Ishikawa (cell line): ENCODE results near the gene RAF1.

Source experiments
- CEBPB ChIP-seq: IDR thresholded peaks from 2 replicates; pipeline ENCODE4 v1.6.1; 2012
- CREB1 ChIP-seq: IDR thresholded peaks from 2 replicates; pipeline ENCODE4 v1.6.1; 2012; ENCODE audit warnings: low read depth
- EGR1 ChIP-seq: IDR thresholded peaks from 2 replicates; pipeline ENCODE4 v1.6.1; 2012
- EP300 ChIP-seq: IDR thresholded peaks from 2 replicates; pipeline ENCODE4 v1.6.1; 2012; ENCODE audit warnings: borderline replicate concordance
- NFIC ChIP-seq: IDR thresholded peaks from 2 replicates; pipeline ENCODE4 v1.6.1; 2012
- RAD21 ChIP-seq: IDR thresholded peaks from 2 replicates; pipeline ENCODE4 v1.6.1; 2012; ENCODE audit warnings: low read depth
- TAF1 ChIP-seq: IDR thresholded peaks from 2 replicates; pipeline ENCODE4 v1.6.1; 2012; ENCODE audit warnings: low read depth, mild to moderate bottlenecking
- YY1 ChIP-seq: IDR thresholded peaks from 2 replicates; pipeline ENCODE4 v1.6.1; 2012; ENCODE audit warnings: low read depth
- ZBTB7A ChIP-seq: IDR thresholded peaks from 2 replicates; pipeline ENCODE4 v1.6.1; 2012; ENCODE audit warnings: low read depth
- TF ChIP-seq, protein P1 (sequence below): IDR thresholded peaks from 2 replicates; pipeline ENCODE4 v1.6.1; 2012
- TF ChIP-seq, protein P2 (sequence below): IDR thresholded peaks from 2 replicates; pipeline ENCODE4 v1.6.1; 2012; ENCODE audit warnings: low read depth, mild to moderate bottlenecking

DNA sequence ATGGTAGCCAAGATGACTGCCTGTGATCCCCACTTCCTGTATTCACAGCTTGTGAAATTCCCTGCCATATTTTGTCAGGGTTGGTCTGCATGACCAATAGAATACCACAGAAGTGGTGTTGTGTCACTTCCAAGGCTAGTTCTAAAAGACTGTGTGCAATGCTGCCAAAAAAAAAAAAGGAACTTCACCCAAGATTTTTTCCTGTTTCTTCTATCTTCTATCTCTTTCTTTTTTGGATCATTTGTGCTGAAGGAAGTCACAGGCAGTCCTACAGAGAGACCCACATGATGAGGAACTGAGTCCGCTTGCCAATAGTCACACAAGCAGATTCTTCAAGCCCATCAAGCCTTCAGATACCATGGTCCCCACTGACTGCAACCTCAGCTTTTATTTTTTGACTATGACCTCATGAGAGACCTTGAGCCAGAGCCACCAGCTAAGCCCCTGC, 18.1 kb upstream of the RAF1 start:
- TF ChIP-seq EGR1 (no peak), TAF1 (no peak), RAD21 (no peak), YY1 (no peak), CREB1 (no peak), CEBPB (no peak), EP300 (no peak), NFIC (no peak), ZBTB7A (no peak)
- TF ChIP-seq, protein P1, sequence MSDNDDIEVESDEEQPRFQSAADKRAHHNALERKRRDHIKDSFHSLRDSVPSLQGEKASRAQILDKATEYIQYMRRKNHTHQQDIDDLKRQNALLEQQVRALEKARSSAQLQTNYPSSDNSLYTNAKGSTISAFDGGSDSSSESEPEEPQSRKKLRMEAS: no peak
- TF ChIP-seq, protein P2, sequence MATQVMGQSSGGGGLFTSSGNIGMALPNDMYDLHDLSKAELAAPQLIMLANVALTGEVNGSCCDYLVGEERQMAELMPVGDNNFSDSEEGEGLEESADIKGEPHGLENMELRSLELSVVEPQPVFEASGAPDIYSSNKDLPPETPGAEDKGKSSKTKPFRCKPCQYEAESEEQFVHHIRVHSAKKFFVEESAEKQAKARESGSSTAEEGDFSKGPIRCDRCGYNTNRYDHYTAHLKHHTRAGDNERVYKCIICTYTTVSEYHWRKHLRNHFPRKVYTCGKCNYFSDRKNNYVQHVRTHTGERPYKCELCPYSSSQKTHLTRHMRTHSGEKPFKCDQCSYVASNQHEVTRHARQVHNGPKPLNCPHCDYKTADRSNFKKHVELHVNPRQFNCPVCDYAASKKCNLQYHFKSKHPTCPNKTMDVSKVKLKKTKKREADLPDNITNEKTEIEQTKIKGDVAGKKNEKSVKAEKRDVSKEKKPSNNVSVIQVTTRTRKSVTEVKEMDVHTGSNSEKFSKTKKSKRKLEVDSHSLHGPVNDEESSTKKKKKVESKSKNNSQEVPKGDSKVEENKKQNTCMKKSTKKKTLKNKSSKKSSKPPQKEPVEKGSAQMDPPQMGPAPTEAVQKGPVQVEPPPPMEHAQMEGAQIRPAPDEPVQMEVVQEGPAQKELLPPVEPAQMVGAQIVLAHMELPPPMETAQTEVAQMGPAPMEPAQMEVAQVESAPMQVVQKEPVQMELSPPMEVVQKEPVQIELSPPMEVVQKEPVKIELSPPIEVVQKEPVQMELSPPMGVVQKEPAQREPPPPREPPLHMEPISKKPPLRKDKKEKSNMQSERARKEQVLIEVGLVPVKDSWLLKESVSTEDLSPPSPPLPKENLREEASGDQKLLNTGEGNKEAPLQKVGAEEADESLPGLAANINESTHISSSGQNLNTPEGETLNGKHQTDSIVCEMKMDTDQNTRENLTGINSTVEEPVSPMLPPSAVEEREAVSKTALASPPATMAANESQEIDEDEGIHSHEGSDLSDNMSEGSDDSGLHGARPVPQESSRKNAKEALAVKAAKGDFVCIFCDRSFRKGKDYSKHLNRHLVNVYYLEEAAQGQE: no peak
